ENCODE results near the gene ZDHHC13.

- TF ChIP-seq GLIS3 (CRISPR knock-in tag; IDR thresholded peaks at IDR 0.05) (no peak), TSHZ2 (CRISPR knock-in tag; IDR thresholded peaks at IDR 0.05) (no peak), SNAI2 (CRISPR knock-in tag; IDR thresholded peaks at IDR 0.05) (no peak), TCF4 (CRISPR knock-in tag; IDR thresholded peaks at IDR 0.05; ENCODE audit: borderline replicate concordance) (no peak), ZNF8 (CRISPR knock-in tag; IDR thresholded peaks at IDR 0.05) (no peak), PATZ1 (CRISPR knock-in tag; IDR thresholded peaks at IDR 0.05; ENCODE audit: borderline replicate concordance) (no peak), BACH2 (CRISPR knock-in tag; IDR thresholded peaks at IDR 0.05; ENCODE audit: borderline replicate concordance) (no peak)
These were observed 28.4 kb downstream of the ZDHHC13 start for GRCh38 chr11:19145319-19145718.
